Vagina (tissue), 2 donors: ENCODE measurements around the gene LIN37. TPM values are rescaled to one million over a fixed set of nuclear protein-coding genes. Genes with fewer than 3 reads are reported as not detected.

Experiments
- DNase-seq, 2 donors: peaks; one replicate each; pipeline ENCODE4 v3.0.0-alpha.2; 2017; ENCODE audit errors: extremely low spot score in 2 of 2
- H3K27ac ChIP-seq: fragments of 200-600 bp; sonication (generic); one replicate; pipeline ENCODE4 v1.5.1; 2019
- H3K27me3 ChIP-seq: fragments of 200-600 bp; sonication (generic); one replicate; pipeline ENCODE4 v1.5.1; 2019
- H3K36me3 ChIP-seq, 2 donors: fragments of 200-600 bp; sonication (generic); one replicate each; pipeline ENCODE4 v1.5.1; 2017 to 2019
- H3K4me1 ChIP-seq: fragments of 200-600 bp; sonication (generic); one replicate; pipeline ENCODE4 v1.5.1; 2019
- H3K4me3 ChIP-seq, 2 donors: fragments of 200-600 bp; sonication (generic); 1 replicate in 1 of 2; 2 replicates in 1 of 2; pipeline ENCODE4 v1.5.1; 2016 to 2019
- H3K9me3 ChIP-seq: fragments of 200-600 bp; sonication (generic); one replicate; pipeline ENCODE4 v1.5.1; 2019
- POLR2A ChIP-seq, 2 donors: fragments of 450-650 bp; IDR thresholded peaks; one replicate each; pipeline ENCODE4 v1.6.1; 2017; ENCODE audit warnings: antibody characterized with exemption in 2 of 2, mild to moderate bottlenecking in 2 of 2, moderate library complexity in 2 of 2
- POLR2AphosphoS5 ChIP-seq, 2 donors: sonication (generic); formaldehyde crosslinking; IDR thresholded peaks; one replicate each; pipeline ENCODE4 v1.9.0; 2017; ENCODE audit warnings: antibody characterized with exemption in 2 of 2, mild to moderate bottlenecking in 2 of 2, low read depth in 1 of 2; ENCODE audit not compliant: insufficient read depth in 1 of 2
- intact Hi-C: fragments of 100-400 bp; cut with DNase I; formaldehyde crosslinking; loops from one replicate; pipeline ENCODE4 v1.15.1; 2023
- total RNA-seq: library from RNA; depleted of rRNA; stranded (reverse); fragments of >200 nt; gene quantifications from one replicate; pipeline ENCODE4 v1.2.3, GENCODE V29; 2016
- TF ChIP-seq, protein P1 (sequence below), 3 experiments: fragments of 450-650 bp in 2 of 3; fragments of 200-600 bp in 1 of 3; sonication (generic) in 1 of 3; IDR thresholded peaks; one replicate each; pipeline ENCODE4 v1.5.1; 2017 to 2019; ENCODE audit warnings: antibody characterized with exemption in 3 of 3, mild to moderate bottlenecking in 2 of 3, moderate library complexity in 2 of 3

LIN37 gene
- total RNA-seq, 1 donor from 2014 or later, result 11.3 TPM

DNA sequence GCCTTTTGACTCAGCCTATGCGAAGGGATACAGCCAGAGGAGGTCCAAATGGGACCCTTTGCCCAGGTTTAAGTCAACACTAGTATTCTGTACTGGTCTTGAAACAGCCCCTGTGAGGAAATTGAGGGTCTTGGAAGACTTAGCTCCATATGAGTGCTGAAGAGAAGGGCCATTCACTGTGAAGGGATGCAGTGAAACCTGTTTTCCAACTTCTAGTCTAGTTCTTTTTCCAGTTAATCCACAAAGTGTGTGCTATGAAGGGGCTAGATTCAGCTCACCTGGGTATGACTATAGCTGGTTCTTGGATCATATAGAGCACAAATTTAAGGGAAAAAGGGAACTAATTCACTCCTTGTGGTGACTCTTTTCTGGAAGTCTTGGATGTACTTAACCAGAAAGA is 40.0 kb upstream of the LIN37 start:
- Histone ChIP-seq H3K36me3 (no peaks in the 10 kb centered on the region), H3K9me3 (no peaks in the 10 kb centered on the region), H3K27ac (no peak overlapping the region), H3K4me3 (no peak overlapping the region), H3K27me3 (no peaks in the 10 kb centered on the region), H3K4me1 (no peaks in the 10 kb centered on the region)
- no peak for DNase-seq
- intact Hi-C loops, result no loop called here
- TF ChIP-seq POLR2AphosphoS5 (IDR thresholded peaks at IDR 0.05; ENCODE audit: insufficient read depth in 1 of 2, low read depth in 1 of 2), result no peak
- no peak for TF ChIP-seq POLR2A (IDR thresholded peaks at IDR 0.05)
- TF ChIP-seq, protein P1, sequence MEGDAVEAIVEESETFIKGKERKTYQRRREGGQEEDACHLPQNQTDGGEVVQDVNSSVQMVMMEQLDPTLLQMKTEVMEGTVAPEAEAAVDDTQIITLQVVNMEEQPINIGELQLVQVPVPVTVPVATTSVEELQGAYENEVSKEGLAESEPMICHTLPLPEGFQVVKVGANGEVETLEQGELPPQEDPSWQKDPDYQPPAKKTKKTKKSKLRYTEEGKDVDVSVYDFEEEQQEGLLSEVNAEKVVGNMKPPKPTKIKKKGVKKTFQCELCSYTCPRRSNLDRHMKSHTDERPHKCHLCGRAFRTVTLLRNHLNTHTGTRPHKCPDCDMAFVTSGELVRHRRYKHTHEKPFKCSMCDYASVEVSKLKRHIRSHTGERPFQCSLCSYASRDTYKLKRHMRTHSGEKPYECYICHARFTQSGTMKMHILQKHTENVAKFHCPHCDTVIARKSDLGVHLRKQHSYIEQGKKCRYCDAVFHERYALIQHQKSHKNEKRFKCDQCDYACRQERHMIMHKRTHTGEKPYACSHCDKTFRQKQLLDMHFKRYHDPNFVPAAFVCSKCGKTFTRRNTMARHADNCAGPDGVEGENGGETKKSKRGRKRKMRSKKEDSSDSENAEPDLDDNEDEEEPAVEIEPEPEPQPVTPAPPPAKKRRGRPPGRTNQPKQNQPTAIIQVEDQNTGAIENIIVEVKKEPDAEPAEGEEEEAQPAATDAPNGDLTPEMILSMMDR (IDR thresholded peaks at IDR 0.05), result no peak

DNA sequence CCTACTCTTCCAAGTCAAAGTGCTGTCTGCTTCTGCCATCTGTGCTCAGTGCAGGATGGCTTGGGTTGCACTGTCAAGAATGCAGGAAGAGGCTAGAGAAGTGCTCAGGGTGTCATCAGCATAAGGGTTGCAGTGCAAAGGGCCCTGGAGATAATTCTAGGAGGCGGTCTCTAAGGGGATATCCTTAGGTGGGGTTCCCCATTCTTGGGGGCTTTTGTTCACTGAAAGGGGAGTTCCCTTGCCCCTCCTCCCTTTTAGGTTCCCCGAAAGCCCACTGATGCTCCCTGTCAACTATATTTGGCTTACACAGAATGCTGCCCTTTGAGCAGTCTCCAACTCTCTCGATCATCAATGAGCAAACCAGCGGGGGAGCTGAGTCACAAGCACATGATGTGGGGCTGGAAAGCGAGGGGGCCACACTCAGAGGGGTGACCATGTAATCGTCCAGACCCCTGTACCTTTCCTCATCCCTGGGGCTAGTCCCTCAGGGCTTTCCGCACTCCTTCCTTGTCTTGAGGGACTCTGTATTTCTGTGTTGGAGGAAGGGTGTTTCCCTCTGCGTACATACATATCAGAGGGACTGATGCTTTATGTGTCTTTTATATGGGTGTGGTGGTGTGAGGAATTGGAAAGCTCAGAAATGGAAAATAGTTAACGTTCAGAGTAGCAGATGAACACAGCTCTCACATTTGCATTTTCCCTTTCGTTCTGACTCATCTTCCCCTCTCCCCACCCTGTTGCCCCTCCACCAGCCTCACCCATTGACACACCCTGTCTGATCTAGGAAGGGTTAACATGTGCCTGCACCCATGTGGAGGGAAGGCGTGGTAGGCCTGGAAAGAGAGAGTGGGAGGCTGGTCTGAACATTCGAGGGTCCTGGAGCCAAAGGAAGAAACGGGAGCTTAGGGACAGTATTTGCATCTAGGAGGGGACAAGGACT is 37.3 kb upstream of the LIN37 start:
- Histone ChIP-seq H3K27me3 (no peaks in the 10 kb centered on the region), H3K36me3 (no peaks in the 10 kb centered on the region), H3K27ac (no peak overlapping the region), H3K4me1 (peaks cover 10% of the 10 kb centered on the region), H3K9me3 (no peaks in the 10 kb centered on the region), H3K4me3 (no peak overlapping the region)
- no peak for DNase-seq
- TF ChIP-seq POLR2A (IDR thresholded peaks at IDR 0.05) (no peak), POLR2AphosphoS5 (IDR thresholded peaks at IDR 0.05; ENCODE audit: insufficient read depth in 1 of 2, low read depth in 1 of 2) (no peak)
- TF ChIP-seq, protein P1 (IDR thresholded peaks at IDR 0.05), result no peak
- intact Hi-C loops, result loop anchor here (10.0 kb wide), 1 partner anchor 224 kb away; the partner anchor contains the start of gene LRFN3

DNA sequence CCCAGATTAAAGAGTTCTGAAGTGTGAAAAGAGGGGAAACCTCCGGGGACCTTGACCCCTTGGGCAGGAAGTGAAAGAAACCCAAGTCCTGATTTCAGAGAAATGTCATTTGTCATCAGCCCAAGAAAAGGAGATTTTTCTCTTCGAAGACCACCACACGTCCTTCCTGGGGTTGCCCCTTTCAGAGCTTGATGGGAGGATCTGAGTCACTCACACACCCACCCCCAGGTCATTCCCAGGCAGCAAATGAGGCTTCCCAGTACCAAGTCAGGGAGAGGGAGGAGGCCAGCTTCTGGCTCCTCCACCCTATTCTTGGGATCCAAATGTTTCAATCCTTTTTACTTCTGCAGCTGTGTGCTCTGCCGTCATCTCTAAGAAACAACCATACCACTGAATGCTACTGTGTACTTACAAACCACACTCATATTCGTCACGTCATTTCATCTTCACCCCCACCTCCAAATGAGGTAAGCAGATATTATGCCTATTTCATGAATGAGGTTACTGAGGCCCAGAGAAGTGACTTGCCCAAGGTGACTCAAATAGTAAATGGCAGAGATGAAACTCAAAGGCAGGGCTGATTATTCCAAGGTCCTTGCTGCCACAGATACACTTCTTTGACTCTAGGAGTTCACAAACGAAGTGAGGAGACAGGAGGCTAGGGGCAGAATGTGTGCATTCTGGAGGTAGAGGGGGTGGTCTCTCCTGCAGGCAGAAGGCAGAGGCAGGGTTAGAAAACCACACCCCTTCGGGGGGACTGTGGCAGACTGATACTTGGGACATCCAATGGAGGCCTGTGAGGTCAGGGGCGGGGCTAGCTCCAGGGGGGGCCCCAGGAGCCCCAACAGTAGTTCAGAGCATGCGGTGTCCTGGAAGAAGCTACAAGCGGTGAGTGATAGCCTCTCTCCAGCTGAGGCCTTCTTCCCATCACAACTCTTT is 35.5 kb upstream of the LIN37 start:
- H3K27me3 ChIP-seq, result no peaks in the 10 kb centered on the region
- TF ChIP-seq, protein P1 (IDR thresholded peaks at IDR 0.05), result no peak
- TF ChIP-seq POLR2A (IDR thresholded peaks at IDR 0.05) (no peak), POLR2AphosphoS5 (IDR thresholded peaks at IDR 0.05; ENCODE audit: insufficient read depth in 1 of 2, low read depth in 1 of 2) (no peak)
- H3K4me1 ChIP-seq, result peaks cover 14% of the 10 kb centered on the region
- no peaks in the 10 kb centered on the region for H3K9me3 ChIP-seq
- intact Hi-C loops, result loop anchor here (10.0 kb wide), 1 partner anchor 222 kb away; the partner anchor contains the start of gene LRFN3
- no peak overlapping the region for H3K27ac ChIP-seq
- H3K4me3 ChIP-seq, result no peak overlapping the region
- H3K36me3 ChIP-seq, result no peaks in the 10 kb centered on the region
- DNase-seq, result no peak

DNA sequence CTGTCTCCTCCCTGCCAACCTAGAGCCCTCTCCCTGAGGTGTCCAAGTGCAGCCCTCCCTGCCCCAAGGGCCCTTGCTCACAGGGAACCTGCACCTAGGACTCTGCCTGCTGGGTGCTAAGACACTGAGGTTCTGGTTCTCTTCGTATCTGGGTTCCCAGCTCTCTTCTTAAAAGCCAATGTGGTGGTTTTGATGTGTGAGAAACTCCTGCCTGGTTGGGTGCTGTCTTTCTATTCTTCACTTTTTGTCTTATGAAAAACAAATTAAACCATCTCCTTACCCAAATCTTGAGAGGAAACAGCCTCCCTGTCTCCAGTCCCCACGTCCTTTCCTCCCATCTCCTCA is 34.9 kb upstream of the LIN37 start:
- H3K27me3 ChIP-seq, result no peaks in the 10 kb centered on the region
- no peak for DNase-seq
- H3K4me1 ChIP-seq, result peaks cover 14% of the 10 kb centered on the region
- no peak overlapping the region for H3K4me3 ChIP-seq
- no peak overlapping the region for H3K27ac ChIP-seq
- no peaks in the 10 kb centered on the region for H3K36me3 ChIP-seq
- TF ChIP-seq POLR2A (IDR thresholded peaks at IDR 0.05), result no peak
- no peaks in the 10 kb centered on the region for H3K9me3 ChIP-seq
- intact Hi-C loops, result loop anchor here (10.0 kb wide), 1 partner anchor 221 kb away; the partner anchor contains the start of gene LRFN3

DNA sequence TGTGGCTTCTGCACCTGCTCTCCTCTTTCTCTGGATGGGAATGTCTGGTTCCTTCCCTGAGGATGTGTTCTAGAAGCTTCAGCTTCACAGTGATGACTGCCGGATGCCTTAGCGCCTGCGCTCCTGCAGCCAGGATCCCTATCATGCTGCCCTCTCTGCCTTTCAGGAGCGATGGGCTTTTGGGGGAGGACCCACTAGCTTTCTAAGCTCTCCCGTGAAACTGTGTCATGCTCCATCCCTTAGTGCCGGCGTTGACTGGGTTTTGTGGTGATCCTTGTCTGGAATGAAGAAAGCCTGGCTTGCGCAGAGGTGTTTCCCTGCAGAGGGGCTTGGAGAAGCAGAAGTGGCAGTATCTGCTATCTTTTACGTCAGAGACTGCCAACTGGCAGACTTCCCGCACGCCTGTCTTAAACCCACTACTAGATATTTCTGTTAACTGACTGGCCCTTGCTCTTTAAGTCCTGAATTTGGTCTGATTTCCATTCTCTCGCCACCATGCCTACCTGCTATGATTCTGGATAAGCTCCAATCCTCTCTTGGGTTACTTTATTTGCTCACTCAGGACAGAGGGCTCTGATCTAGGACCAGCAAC is 34.4 kb upstream of the LIN37 start:
- H3K4me1 ChIP-seq, result peaks cover 19% of the 10 kb centered on the region
- intact Hi-C loops, result loop anchor here (10.0 kb wide), 1 partner anchor 221 kb away; the partner anchor contains the start of gene LRFN3
- H3K4me3 ChIP-seq, result no peak overlapping the region

More for the DNA sequence above, 34.4 kb upstream of the LIN37 start:
- Histone ChIP-seq H3K36me3 (no peaks in the 10 kb centered on the region), H3K27me3 (no peaks in the 10 kb centered on the region), H3K27ac (no peak overlapping the region), H3K9me3 (no peaks in the 10 kb centered on the region)
- TF ChIP-seq POLR2A (IDR thresholded peaks at IDR 0.05) (no peak), POLR2AphosphoS5 (IDR thresholded peaks at IDR 0.05; ENCODE audit: insufficient read depth in 1 of 2, low read depth in 1 of 2) (no peak)
- TF ChIP-seq, protein P1 (IDR thresholded peaks at IDR 0.05), result no peak
- DNase-seq, result no peak
